ENCODE data around the gene JAK1. TPM values are rescaled to one million over a fixed set of nuclear protein-coding genes. Genes with fewer than 3 reads are reported as not detected.

Gene JAK1
- total RNA-seq, 1 experiment from 2014 or later, result 44.1 TPM

DNA sequence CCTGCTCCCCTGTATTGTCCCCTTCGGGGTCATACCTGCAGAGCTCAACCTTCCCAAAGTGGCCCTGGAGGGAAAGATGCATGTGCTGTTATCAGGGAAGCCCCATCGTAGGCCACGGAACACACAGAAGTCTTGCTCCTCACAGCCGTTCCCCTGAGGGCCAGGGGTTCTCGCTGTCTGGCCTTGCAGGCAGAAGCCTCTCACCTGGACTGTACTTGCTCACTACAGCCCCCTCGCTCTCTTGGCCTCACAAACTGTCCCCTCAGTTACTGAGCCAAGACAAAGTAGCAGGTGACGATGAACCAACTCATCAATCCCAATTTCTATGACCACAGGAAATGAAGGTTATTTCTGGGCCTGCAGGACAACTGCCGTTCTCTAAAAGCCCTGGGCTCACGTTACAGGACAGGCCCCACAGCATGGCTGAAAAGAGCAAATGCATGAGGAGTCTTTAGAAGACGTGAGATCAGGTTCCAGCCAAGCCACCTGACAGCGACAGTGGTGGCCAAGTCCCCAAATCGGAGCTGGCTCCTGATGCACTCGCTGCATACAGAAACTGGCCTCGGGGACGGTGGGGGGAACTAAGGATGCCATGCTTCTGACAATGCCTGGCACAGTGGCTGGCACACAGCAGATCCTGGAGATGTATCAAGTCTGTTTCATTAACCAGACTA lies 126.5 kb downstream of the JAK1 start:
- H3K27me3 ChIP-seq (ENCODE audit: low read length), result no peaks in the 10 kb centered on the region
- ATAC-seq, result no peak
- TF ChIP-seq EZH2phosphoT487 (IDR thresholded peaks at IDR 0.05; ENCODE audit: borderline replicate concordance, low read length), result no peak
- TF ChIP-seq EZH2 (IDR thresholded peaks at IDR 0.05; ENCODE audit: low read length, unreplicated experiment), result no peak
- TF ChIP-seq, protein P1, sequence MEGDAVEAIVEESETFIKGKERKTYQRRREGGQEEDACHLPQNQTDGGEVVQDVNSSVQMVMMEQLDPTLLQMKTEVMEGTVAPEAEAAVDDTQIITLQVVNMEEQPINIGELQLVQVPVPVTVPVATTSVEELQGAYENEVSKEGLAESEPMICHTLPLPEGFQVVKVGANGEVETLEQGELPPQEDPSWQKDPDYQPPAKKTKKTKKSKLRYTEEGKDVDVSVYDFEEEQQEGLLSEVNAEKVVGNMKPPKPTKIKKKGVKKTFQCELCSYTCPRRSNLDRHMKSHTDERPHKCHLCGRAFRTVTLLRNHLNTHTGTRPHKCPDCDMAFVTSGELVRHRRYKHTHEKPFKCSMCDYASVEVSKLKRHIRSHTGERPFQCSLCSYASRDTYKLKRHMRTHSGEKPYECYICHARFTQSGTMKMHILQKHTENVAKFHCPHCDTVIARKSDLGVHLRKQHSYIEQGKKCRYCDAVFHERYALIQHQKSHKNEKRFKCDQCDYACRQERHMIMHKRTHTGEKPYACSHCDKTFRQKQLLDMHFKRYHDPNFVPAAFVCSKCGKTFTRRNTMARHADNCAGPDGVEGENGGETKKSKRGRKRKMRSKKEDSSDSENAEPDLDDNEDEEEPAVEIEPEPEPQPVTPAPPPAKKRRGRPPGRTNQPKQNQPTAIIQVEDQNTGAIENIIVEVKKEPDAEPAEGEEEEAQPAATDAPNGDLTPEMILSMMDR (conservative IDR thresholded peaks at IDR 0.05; ENCODE audit: low read depth, low read length), result no peak
- intact Hi-C loops (cut with micrococcal nuclease), result loop anchor here (5.0 kb wide), 1 partner anchor 127 kb away; the partner anchor contains the start of gene JAK1
- no peaks in the 10 kb centered on the region for H3K9me3 ChIP-seq (ENCODE audit: low read length)
- H3K4me1 ChIP-seq (ENCODE audit: insufficient read depth, low read length), result peaks cover 11% of the 10 kb centered on the region
- DNase-seq, result no peak
- no peak overlapping the region for H3K4me3 ChIP-seq (ENCODE audit: low read length)
- H3K4me2 ChIP-seq (ENCODE audit: low read length), result no peak overlapping the region
- POLR2A ChIA-PET (ENCODE audit: unreplicated experiment), result no interaction called here
- no TSS peak for BruUV-seq (replicated peaks)
- no peaks in the 10 kb centered on the region for H4K20me1 ChIP-seq (ENCODE audit: low read length)
- H3K36me3 ChIP-seq (ENCODE audit: low read depth, low read length), result peaks cover 23% of the 10 kb centered on the region; the same call in 1 of the 2 replicates
- no peak overlapping the region for H3K9ac ChIP-seq (ENCODE audit: low read length)
- CTCF ChIA-PET, result no interaction called here
- no peaks in the 10 kb centered on the region for H3K79me2 ChIP-seq (ENCODE audit: low read length)
- H3K27ac ChIP-seq (ENCODE audit: low read length), result no peak overlapping the region
- H2AFZ ChIP-seq (ENCODE audit: low read length), result no peak overlapping the region
- H3K9me2 ChIP-seq (replicated peaks; ENCODE audit: low read length), result no peaks in the 10 kb centered on the region
- no peaks in the 10 kb centered on the region for H3F3A ChIP-seq (ENCODE audit: low read length, unreplicated experiment)

DNA sequence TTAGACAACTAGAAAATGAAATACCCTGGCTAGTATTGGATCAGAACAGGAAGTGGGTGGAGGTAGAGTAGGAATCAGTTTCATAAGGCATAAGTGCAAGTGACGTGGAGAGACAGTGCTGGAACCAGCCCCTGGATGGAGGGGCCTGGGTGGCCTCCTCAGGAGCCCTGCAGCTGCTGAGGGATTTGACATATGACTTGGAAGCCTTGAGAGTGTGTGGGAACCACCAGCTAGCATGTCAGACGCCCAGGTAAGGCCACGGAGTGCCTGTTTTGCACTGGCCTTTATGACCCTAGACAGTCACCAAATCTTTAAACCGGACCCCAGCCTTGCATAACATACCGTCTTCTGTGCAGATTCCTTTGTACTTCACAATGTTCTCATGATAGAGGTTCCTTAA lies 127.1 kb downstream of the JAK1 start:
- H3K36me3 ChIP-seq (ENCODE audit: low read depth, low read length), result peaks cover 23% of the 10 kb centered on the region; the same call in 1 of the 2 replicates
- no peak overlapping the region for H3K9ac ChIP-seq (ENCODE audit: low read length)
- intact Hi-C loops (cut with micrococcal nuclease), result no loop called here
- no peaks in the 10 kb centered on the region for H4K20me1 ChIP-seq (ENCODE audit: low read length)
- TF ChIP-seq EZH2phosphoT487 (IDR thresholded peaks at IDR 0.05; ENCODE audit: borderline replicate concordance, low read length) (no peak), EZH2 (IDR thresholded peaks at IDR 0.05; ENCODE audit: low read length, unreplicated experiment) (no peak)
- TF ChIP-seq, protein P1 (conservative IDR thresholded peaks at IDR 0.05; ENCODE audit: low read depth, low read length), result no peak
- no peaks in the 10 kb centered on the region for H3K9me2 ChIP-seq (replicated peaks; ENCODE audit: low read length)
- H3K4me2 ChIP-seq (ENCODE audit: low read length), result no peak overlapping the region
- no TSS peak for BruUV-seq (replicated peaks)
- peaks cover 17% of the 10 kb centered on the region for H3K4me1 ChIP-seq (ENCODE audit: insufficient read depth, low read length)
- CTCF ChIA-PET, result no interaction called here
- no peak overlapping the region for H3K27ac ChIP-seq (ENCODE audit: low read length)
- H3K9me3 ChIP-seq (ENCODE audit: low read length), result no peaks in the 10 kb centered on the region
- no peak for ATAC-seq
- H3K79me2 ChIP-seq (ENCODE audit: low read length), result no peaks in the 10 kb centered on the region
- POLR2A ChIA-PET (ENCODE audit: unreplicated experiment), result no interaction called here
- DNase-seq, result no peak
- H3K27me3 ChIP-seq (ENCODE audit: low read length), result no peaks in the 10 kb centered on the region
- H3F3A ChIP-seq (ENCODE audit: low read length, unreplicated experiment), result no peaks in the 10 kb centered on the region
- no peak overlapping the region for H2AFZ ChIP-seq (ENCODE audit: low read length)
- H3K4me3 ChIP-seq (ENCODE audit: low read length), result no peak overlapping the region

DNA sequence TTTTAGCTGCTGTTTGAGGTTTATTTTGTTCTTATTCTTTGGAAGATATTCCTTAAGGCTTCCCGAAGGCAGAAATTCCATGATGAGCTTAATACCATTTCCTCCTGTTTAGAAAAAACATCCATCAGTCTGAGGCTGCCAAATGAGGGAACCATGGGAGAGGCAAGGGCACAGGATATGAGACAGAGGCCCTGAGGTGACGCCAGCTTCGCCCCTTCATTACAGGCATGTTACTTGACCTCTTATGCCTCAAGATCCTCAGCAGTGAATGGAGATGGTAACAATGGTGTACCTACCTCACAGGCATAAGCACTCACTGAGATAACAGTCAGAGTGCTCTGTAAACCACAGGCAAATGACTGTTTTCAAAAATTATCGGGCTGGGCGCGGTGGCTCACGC lies 127.9 kb downstream of the JAK1 start:
- POLR2A ChIA-PET (ENCODE audit: unreplicated experiment), result no interaction called here
- no TSS peak for BruUV-seq (replicated peaks)

More for the DNA sequence above, 127.9 kb downstream of the JAK1 start:
- CTCF ChIA-PET, result interaction anchor here (0.6 kb wide), 1 partner anchor 11 kb away, joined by 3 read pairs; no protein-coding TSS in a partner anchor
- no peaks in the 10 kb centered on the region for H3K27me3 ChIP-seq (ENCODE audit: low read length)
- H3K4me1 ChIP-seq (ENCODE audit: insufficient read depth, low read length), result peaks cover 17% of the 10 kb centered on the region
- ATAC-seq, result no peak; the same call in 1 of the 2 replicates
- DNase-seq, result no peak
- no peak overlapping the region for H3K4me2 ChIP-seq (ENCODE audit: low read length)
- no peak overlapping the region for H2AFZ ChIP-seq (ENCODE audit: low read length)
- peaks cover 30% of the 10 kb centered on the region for H3K36me3 ChIP-seq (ENCODE audit: low read depth, low read length)
- no peaks in the 10 kb centered on the region for H3K9me3 ChIP-seq (ENCODE audit: low read length)
- no peak overlapping the region for H3K9ac ChIP-seq (ENCODE audit: low read length)
- H4K20me1 ChIP-seq (ENCODE audit: low read length), result no peaks in the 10 kb centered on the region
- H3K79me2 ChIP-seq (ENCODE audit: low read length), result no peaks in the 10 kb centered on the region
- no peaks in the 10 kb centered on the region for H3K9me2 ChIP-seq (replicated peaks; ENCODE audit: low read length)
- intact Hi-C loops (cut with micrococcal nuclease), result no loop called here
- H3F3A ChIP-seq (ENCODE audit: low read length, unreplicated experiment), result no peaks in the 10 kb centered on the region
- H3K27ac ChIP-seq (ENCODE audit: low read length), result no peak overlapping the region
- TF ChIP-seq, protein P1 (conservative IDR thresholded peaks at IDR 0.05; ENCODE audit: low read depth, low read length), result no peak
- TF ChIP-seq EZH2phosphoT487 (IDR thresholded peaks at IDR 0.05; ENCODE audit: borderline replicate concordance, low read length) (no peak), EZH2 (IDR thresholded peaks at IDR 0.05; ENCODE audit: low read length, unreplicated experiment) (no peak)
- no peak overlapping the region for H3K4me3 ChIP-seq (ENCODE audit: low read length)

All from PC-3 (cell line).